Fibroblast of skin of scalp (primary cell): Measurements from ENCODE around the gene FOXP1.

Source experiments
- DNase-seq: peaks from one replicate; pipeline ENCODE4 v3.0.0-alpha.2; 2013

Gene FOXP1

DNA sequence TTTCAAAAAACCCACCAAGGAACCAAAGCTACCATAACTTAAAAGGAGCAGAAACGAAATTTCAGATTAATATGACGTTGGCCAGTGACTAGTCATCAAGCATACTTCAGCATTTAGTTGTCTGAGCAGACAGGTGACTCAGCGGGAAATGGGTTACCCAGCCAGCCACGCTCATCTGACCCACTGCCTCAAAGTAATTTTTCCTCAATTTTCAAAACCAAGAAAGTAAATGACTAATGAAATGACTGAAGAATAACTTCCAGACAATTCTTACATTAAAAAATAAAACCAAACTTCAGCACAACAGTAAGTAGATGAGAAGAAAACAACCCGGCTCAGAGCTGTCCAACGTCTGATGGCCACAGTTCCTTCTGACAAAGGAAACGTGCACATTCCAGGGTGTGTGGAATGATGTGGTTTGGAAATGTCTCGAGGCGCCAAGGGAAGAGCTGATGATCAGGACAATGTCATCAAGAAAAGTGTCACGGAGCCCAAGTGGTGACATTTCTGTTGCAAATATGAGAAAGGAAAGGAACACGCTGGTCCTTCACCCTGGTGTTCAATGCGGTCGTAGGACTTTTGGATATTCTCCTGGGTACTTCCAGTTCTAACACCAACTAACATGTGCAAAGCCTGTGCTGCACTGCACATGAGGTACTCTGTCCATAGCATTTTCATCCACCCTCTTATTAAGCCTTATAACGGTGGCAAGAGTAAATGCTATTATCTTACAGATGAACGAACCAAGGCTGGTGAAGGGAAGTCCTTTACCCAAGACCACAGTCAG is 79.1 kb downstream of the FOXP1 start:
- DNase-seq, result peak; percentile 95

DNA sequence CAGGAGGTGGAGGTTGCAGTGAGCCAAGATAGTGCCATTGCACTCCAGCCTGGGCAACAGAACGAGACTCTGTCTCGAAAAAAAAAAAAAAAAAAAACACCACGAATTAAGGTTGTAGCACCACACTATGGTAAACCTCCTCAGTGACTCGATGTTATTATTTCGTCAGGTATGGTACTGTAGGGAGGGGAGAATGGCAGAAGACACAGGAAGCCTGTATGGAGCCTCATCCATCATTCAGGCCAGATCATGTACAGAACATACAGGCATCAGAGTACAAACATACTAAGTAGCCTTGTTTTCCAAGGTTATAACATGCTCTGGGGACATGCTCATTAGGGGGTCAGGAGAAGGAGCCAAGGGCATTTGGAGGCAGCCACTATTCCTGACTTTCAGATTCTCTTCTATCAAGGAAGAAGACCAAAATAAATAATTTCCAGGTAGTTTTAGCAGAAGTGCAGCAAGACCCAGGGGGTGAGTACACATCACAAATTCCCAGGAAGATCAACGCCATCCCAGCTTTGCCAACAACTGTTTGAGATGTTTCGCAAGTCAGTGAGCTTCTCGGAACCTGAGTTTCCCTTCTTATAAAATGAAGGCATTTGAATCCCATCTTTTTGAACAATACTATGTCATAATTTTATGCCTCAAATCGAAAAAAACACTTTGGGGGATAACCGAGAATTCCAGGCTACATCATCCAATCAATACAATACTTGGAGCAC is 79.8 kb downstream of the FOXP1 start:
- DNase-seq, result no peak

DNA sequence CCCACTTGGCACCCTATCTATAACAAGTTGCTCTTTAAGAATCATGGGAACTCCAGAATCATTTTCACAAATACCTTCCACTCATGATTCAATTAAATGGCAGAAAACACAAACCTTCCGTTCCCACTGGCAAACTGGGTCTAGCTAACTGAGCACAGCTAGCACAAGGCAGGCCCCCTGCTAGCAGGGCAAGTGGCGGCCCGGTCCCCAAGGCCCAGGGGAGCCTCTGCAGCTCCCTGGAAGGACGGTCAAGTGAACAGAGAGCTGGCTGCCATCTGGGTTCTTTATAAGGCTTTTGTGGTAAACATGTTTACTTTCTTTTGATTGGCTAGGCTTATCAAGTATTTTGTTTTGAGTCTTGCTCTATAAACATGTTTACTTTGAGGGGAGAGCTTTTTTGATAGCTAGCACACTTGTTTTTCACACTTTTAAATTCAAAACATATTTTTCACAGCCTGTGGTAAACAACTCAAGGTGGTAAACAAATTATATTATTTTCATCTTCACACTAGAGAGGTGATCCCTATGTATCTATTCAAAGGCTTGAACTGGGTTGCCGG is 81.4 kb downstream of the FOXP1 start:
- DNase-seq, result no peak

DNA sequence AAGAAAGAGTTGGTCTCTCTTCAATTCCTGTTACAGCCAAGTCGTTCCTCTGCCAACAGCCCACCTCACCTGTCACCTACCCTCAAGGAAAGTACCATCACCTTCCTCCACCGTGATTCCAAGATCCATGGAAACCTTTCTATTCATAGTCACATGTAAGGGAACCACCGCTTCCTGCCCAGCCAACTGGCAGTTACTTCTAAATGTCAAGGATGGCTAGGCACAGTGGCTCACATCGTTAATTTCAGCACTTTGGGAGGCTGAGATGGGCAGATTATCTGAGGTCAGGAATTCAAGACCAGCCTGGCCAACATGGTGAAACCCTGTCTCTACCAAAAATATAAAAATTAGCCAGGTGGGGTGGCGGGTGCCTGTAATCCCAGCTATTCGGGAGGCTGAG is 82.8 kb downstream of the FOXP1 start:
- DNase-seq, result no peak

DNA sequence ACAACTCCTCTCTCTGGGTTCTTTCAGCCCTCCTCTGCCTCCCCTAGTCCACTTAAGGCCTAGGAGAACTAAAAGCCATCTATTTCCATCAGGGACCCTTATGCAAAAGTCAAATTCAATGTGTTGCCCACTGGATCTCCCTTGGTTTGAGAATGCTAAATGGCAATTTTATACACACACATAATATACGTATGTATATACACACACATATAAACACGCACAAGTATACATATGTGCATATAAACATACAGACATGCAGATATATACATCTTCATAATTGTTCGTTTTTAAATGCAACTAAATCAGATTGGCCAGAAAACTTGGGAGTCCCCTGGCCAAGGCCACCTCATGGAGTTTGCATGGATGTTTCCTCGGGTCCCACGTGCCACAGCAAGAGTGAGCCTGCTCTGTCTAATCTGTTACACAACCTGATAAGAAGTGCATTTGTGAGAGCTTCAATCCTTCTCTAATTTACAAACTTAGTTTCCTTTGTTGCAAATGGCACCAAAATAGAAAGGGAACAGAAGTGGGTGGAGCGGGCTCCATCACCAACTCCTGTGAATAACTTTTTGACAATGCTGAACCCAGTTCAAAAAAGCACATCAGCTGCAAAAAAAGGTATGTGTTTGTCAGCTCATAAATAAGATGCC is 84.2 kb downstream of the FOXP1 start:
- no peak for DNase-seq

DNA sequence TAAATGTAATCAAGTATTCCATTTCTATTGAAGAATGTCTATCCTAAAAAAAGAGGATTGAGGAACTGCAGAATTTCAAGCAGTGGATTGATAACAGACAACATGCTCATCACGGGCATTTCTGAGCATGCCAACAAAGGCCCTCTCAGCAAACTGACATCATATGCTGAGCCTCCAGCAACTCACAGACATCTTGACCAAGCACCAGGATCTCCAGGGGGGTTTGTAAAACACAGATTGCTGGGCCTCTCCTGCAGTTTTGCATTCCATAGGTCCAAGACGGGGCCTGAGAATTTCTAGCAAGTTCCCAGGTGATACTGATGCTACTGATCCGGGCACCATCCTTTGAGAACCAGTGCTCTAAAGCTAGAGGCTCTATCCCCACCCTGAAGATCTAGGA is 85.0 kb downstream of the FOXP1 start:
- DNase-seq, result no peak

DNA sequence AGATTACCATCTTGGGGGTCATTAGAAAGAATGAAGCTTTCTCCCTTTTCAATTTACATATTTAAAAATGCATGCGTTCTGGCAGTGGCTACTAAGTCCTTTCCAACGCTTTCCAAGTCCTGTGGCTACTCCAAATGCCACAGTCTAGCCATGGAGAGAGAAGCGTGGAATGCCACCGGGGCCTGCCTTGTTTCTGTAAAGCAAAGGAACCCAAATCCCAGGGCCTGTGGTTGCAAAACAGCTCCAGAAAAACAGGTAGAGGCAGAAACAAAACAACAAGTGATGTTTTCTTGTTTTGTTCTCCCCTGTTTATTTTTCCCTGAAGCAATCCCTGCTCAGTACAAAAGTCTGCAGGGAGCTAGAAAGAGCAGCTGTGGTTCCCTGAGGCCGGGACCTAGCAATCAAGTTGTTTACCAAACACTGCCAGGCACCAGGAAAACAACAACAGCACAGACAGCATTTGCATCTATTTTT is 85.5 kb downstream of the FOXP1 start:
- DNase-seq, result no peak

DNA sequence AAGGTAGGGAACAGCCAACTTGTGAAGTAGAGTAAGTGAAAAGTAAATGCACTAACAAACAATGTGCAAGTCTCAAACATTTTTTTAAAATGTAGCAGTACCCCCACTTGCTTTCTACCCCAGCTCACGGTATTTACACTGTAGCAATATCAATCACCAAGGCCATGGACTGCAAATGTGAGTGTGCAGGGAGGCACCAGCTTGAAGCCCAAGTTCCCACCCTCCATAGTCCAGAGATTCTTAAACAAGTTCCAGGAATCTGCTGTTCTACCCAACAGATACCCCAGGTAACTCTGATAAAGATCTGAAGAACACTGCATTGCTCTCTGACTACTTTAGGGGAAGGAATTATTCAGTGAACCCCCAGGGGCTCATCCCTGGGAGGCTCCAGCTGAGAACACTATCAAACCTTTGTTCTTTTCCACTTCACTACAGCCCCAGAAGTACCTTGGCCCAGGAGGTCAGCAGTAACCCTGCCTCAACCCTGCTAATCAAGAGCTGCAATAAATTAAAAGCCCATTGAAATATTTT is 86.1 kb downstream of the FOXP1 start:
- no peak for DNase-seq

DNA sequence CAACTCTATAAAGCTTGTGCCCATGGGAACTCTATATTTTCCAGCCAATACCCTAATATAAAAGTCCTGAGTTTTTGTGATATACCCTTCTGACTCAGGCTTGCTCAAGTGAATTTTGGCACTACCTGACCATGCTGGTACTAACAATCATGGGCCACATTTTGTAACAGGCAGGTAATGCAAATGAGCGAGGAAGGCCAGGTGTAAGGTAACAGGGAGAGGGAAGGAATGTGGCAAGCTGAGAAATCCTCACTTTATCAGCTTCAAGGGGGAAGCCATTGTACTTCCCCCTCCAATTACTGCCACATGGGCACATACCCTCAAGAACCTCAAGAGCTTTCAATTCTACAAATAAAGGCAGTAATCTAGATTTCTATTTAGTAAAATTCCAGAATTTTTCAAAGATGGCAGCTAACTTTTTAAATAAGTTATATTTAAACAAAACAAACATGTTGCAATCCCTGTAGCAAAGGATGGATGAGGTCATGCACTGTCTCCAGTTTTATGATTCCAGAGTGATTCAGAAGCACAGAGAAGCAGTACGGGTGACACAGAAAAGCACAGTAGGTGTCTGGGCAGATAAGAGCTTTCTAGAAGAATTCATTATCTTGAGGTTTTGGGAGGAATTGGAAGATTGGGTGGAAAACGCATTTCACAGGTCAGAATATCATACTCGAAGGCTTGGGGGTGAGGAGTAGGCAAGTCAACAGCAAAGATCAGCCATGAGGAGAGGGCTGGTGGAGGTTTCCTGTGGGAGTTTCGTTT is 87.6 kb downstream of the FOXP1 start:
- DNase-seq, result peak; percentile 93

DNA sequence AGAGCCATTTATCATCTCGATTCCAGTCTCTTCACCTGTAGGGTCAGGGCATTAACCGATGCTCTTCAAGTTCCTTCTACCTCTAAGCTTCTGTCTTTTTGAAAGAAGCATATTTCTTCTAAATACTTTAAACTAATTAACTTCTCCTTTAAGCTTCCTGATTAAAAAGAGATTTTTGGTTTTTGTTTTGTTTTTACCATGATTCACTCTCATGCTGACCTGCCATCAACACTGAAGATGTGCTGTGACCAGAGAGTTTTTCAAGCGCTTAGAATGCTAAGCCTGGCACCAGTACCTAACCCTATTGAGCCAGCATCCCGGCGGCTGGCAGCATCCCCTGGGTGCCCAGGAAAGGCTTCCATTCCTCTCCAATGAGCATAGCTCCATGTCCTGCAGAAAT is 89.3 kb downstream of the FOXP1 start:
- DNase-seq, result no peak

DNA sequence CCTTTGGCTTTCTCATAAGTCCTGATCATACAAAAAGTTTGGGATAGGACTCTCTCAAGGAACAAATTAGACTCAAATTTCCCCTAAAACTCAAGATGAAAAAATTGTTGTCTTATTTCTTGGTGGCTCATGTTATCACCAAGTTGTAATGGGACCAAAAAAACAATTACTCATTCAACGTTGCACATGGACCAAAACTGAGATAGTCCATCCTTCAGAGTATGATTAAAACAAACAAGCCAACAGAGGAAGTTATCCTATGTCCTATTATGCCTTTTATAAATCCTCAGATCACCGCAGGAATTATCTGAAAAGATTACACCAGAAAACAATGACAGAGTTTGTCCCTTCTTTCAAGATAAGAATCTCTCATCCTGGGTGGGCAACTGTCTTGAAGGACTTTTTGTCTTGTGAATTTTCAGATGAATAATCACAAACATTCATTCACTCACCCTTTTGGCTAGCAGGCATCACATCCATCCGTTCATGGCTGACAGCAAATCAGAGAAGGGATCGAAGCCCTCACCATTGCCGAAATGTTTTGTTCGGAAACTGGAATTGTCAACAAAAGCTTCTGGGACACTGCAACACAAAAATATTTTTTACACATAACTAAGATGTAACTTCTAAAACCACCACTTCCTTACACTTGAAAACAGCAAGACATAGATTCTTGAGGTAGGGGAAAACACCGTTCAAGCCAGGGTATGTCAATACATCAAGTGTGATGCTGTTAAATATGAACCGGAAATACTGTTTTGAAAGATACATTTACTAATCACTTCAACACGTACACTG is 90.4 kb downstream of the FOXP1 start:
- DNase-seq, result no peak

DNA sequence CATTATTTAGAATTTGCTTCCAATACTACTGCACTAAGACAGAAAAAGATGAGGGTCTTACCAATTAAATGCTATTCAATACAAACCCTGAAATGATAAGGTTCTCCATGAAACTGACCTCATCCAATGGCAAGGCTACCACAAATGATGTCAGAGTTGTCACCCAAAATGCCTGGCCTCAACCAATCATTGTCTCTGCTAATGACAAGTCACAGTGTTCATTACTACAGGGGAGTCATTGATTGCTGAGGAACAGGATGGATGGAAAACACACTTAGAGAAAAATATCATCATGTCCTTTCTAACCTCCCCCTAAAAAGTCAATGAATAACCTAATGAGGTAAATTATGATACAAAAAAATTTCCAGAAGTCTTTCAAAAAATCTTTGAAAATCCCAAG is 91.0 kb downstream of the FOXP1 start:
- no peak for DNase-seq

DNA sequence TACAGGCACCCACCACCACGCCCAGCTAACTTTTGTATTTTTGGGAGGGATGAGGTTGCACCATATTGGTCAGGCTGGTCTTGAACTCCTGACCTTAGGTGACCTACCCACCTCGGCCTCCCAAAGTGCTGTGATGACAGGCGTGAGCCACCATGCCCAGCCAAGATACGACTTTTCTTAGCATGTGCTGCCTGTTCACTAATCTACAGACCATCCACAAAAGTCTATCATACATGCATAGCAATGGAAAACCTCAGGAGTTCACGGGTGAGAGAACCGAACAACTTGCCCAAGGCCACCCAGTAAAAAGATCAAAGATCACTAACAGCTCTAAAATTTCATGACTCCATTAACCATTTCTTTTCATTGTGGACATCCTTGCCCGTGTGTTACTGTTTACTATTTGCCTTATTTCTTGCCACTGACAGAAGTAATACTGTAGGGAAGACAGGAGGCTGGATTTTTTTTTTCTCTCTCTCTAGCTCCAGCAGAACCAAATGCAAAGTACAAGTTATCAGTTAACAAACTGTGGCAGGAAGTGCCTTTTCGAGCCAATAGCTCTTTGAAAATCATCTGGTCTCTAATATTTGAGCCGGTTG is 92.3 kb downstream of the FOXP1 start:
- no peak for DNase-seq

DNA sequence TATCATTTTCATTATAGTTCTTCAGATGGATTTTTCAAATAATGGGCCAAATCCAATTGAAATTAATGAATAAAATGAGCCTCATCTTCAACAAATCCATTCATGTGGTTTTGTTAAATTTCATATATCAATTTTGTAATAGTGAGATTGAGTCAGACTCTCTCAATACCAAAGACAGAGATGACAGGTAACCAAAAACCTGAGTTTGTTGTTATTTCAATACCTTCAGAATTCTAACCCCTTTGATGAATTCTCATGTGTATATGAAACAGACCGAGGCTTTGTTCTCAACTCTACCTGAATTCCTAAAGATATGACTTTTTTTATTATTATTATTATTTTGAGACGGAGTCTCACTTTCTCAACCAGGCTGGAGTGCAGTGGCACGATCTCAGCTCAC is 92.8 kb downstream of the FOXP1 start:
- no peak for DNase-seq

DNA sequence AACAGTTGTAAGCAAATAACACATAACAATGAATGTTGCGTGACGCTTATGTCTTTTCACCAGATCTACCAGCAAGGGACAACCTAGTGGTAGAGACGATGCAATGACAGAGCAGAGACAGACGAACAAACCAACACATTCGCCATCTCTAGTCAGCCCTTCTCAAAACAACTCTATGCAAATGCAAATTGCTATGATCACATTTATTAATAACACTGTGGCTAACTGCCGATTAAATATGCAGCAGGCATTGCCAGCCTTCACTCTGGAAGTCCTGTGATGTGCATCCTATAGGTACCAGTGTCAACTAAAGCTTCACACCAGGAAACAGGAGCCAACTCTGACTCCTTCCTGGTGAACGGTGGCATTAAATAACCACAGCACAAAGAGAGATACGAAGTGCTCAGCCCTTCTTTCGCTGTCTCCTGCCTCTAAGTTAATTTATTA is 94.2 kb downstream of the FOXP1 start:
- no peak for DNase-seq

DNA sequence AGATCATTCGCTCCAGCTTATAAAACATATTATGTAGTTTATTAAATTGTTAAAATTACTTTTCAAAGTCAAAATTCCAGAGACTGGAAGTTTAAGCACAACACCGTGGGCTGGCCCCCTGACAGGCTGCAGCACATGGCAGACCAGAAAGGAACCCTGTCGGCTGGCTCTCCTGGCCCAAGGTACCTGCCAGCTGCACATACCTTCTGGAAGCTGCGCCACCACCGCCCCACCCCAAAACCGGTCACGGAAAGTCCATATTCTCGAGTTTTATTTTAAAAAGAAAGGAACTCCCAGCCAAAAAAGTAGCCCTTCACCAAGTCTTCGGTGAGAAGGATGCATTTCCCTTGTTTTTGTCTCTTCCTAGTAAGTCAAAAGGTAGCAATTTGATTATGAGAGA is 94.6 kb downstream of the FOXP1 start:
- no peak for DNase-seq

DNA sequence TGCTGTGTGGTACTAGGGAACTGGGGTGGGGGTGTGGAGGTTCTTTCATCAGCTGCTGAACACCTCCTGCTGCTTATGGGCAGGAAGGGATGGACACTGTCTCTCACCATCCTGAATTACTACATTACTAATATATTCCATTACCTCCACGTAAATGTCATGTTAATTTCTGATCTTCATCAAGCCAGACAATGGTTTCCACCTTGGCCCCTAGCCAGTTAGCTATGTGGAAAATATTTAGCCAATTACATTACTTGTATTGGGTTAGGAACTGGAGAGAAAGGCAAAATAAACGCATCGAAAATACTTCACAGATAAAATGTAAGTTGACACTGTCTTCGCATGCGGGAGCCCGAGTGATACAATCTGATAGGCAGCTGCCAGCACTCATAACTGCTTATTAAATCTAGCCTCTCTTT is 95.1 kb downstream of the FOXP1 start:
- DNase-seq, result no peak

DNA sequence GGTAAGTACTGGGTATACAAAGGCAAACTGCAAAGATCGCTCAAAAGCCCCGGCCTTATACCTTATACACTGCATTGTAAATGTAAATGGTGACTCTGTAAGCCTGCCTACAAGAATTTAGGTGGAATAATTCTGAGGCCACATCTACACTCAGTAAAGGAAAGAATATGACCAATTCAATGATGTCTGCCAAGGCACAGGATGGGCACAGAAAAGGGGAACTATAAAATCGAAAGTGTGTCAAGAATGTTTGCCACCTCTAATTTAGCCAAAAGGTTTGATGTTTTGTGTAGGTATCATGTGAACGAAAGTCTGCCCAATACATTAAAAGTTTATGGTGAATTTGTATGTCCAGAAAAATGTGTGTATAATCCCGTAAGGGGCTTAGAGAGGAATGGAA is 96.1 kb downstream of the FOXP1 start:
- no peak for DNase-seq

DNA sequence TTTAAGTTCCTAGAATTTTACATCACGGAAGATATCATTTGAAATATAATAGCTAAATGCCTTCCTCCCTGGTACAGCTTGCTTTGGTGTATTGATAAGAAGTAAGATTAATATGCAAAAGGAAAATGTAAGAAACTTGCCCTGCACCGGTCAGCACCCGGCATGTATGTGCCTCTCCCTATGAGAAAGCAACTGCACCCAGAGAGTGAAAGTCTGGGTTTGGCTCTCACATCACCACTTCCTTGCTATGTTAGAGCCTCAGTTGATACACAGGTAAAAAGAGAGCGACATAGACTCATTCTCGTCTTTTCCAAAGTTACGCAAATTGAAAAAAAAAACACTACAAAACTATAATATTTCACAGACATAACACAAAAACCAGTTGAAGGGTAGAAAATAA is 96.7 kb downstream of the FOXP1 start:
- no peak for DNase-seq

DNA sequence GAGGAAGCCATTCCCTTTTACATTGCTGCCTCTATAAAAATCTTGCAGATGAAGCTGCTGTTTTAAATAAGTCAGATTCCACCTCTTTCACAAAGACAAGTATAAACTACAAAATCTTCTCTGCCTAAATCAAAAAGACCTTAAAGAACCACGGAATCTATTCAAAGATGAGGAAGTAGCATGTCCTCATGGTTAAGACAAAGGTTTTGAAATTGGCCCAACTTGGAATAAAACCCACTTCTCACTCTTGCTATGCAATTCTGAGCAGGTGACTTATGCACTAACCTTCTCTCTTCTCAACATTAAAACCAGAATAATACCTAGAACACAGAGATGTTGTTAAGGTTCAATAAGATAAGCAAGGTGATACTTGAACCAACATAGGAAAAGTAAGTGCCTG is 97.6 kb downstream of the FOXP1 start:
- DNase-seq, result no peak

DNA sequence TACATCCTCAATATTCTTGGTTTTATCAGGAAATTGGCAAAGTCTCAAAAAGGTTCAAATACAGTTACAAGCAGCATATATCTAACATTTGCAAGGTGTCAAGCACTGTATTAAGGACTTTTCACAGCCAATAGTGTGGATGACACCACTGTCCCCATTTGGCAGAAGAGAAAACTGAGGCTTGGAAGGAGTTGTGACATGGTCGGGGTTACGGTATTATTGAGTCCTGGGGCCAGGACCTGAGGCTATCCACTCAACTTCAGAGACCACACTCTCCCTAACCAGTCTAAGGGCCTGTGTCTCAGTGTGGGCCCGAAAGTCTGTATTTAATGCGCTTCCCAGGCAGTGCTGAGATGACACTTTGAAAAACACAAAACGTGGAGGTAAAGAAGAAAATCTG is 99.1 kb downstream of the FOXP1 start:
- DNase-seq, result no peak
